ENCODE data around the gene MRPL58.
"Not testable (repeated sequence)": the region's sequence is repeated elsewhere in the genome, so short reads cannot be mapped to it uniquely, and the experiment has no call there.

MRPL58 gene

GRCh38 chr17:75039238-75039637, 26.8 kb downstream of the MRPL58 start:
- no peak for DNase-seq (ENCODE audit: low read depth)
- no peak overlapping the region for H3K4me3 ChIP-seq (ENCODE audit: control insufficient read depth, low read depth, low read length)
- no peak for TF ChIP-seq CTCF (IDR thresholded peaks at IDR 0.05; ENCODE audit: control insufficient read depth, insufficient read depth, low read depth, low read length, missing control alignments)

GRCh38 chr17:75041656-75042280, 29.3 kb downstream of the MRPL58 start:
- DNase-seq (ENCODE audit: low read depth) = no peak
- H3K4me3 ChIP-seq (ENCODE audit: control insufficient read depth, low read depth, low read length) = no peak overlapping the region
- TF ChIP-seq CTCF (IDR thresholded peaks at IDR 0.05; ENCODE audit: control insufficient read depth, insufficient read depth, low read depth, low read length, missing control alignments) = no peak

GRCh38 chr17:75043789-75044188, 31.3 kb downstream of the MRPL58 start:
- not testable (repeated sequence) for DNase-seq (ENCODE audit: low read depth); H3K4me3 ChIP-seq (ENCODE audit: control insufficient read depth, low read depth, low read length)

GRCh38 chr17:75044716-75045115, 32.2 kb downstream of the MRPL58 start:
- TF ChIP-seq CTCF (IDR thresholded peaks at IDR 0.05; ENCODE audit: control insufficient read depth, insufficient read depth, low read depth, low read length, missing control alignments) = no peak

GRCh38 chr17:75045946-75046406, 33.5 kb downstream of the MRPL58 start:
- DNase-seq (ENCODE audit: low read depth) = not testable (repeated sequence)
- H3K4me3 ChIP-seq (ENCODE audit: control insufficient read depth, low read depth, low read length) = peak overlapping the region; percentile 64

More at GRCh38 chr17:75044716-75045115, 32.2 kb downstream of the MRPL58 start:
- no peak overlapping the region for H3K4me3 ChIP-seq (ENCODE audit: control insufficient read depth, low read depth, low read length)
- no peak for DNase-seq (ENCODE audit: low read depth)

- peak; percentile 88 for DNase-seq (ENCODE audit: low read depth)
- no peak for TF ChIP-seq CTCF (IDR thresholded peaks at IDR 0.05; ENCODE audit: control insufficient read depth, insufficient read depth, low read depth, low read length, missing control alignments)
- H3K4me3 ChIP-seq (ENCODE audit: control insufficient read depth, low read depth, low read length) = peak within 1 kb of the TSS; percentile 64
Measured at GRCh38 chr17:75046407-75047289, 34.2 kb downstream of the MRPL58 start, which contains the start of the genes ATP5PD and KCTD2. Gene ATP5PD (minus strand): TSS chr17:75046969. CDS start chr17:75042650, 4,319 bp downstream. Gene KCTD2 (plus strand): TSS chr17:75047225. CDS start chr17:75047251, 26 bp downstream.

- no peak for DNase-seq (ENCODE audit: low read depth)
- no peak for TF ChIP-seq CTCF (IDR thresholded peaks at IDR 0.05; ENCODE audit: control insufficient read depth, insufficient read depth, low read depth, low read length, missing control alignments)
Measured at GRCh38 chr17:75047398-75048098, 35.1 kb downstream of the MRPL58 start.

More at GRCh38 chr17:75047398-75048098, 35.1 kb downstream of the MRPL58 start:
- H3K4me3 ChIP-seq (ENCODE audit: control insufficient read depth, low read depth, low read length) = peak overlapping the region; percentile 64

Data from AG09309 (cell line).